Stromal cell of bone marrow (primary cell): ENCODE data around the gene GSAP.
"Not testable (repeated sequence)": the region's sequence is repeated elsewhere in the genome, so short reads cannot be mapped to it uniquely, and the experiment has no call there.

Experiments used
- DNase-seq: peaks from one replicate; pipeline ENCODE4 v3.0.0-alpha.2; 2012; ENCODE audit warnings: low read depth

Gene GSAP

DNA sequence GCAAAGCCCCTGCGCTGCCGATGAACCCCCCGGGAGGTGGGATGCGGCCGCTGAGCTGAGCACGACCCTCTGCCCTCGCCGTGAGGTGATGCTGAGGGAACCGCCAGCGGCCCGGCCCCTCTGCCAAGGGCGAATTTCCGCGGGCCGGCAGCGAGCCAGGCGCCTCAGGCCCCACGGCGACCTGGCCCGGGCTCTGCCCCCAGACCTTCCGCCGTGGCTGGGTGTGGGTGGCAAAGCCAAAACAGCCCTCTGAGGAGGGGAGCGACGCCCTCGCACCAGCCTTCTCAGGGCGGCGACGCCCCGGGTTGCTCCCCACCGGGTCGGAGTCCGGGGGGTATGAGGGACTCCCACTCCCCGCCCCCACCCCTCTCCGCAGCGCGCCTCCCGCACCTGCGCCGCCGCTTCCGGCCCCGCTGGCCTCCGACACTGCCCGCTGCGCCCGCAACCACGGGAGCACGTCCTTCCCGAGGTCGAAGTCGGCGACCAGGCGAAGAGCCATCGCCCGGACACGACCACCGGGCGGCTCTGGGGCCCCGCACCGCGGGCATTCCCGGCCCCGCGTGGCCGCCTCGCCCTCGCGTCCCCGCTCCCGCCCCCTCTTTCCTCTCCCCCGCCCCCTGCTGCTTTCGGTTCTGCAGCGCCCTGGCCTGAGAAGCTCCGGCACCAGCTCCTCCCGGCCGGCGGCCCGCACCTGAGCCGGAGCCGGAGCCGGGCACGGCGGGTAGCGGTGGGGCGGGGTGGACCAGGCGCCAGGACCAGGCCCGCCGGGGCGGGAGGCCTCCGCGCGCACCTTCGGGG is at the start of gene GSAP:
GSAP (minus strand) TSS at position 527 of the 798 bp plus-strand sequence; CDS start at position 499, 28 bp downstream.
- DNase-seq, result no peak

DNA sequence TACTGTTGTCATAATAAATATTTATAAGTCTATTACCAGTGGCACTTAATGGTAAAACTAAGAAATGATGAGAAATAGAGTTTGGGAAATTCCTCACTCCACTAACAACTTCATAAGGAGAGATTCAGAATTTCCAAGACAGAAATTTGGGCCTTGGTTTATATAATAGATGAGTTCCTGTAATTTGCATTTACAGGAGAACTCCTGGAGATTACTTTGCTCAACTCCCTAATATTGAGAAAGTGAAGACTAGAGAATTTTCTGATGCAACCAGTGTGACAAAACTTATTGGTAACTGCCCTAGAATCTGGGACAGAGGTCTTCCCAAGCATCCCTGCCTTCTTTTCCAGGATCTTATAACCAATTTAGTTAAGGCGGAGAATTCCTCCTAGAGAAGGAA is 49.1 kb upstream of the GSAP start:
- no peak for DNase-seq

DNA sequence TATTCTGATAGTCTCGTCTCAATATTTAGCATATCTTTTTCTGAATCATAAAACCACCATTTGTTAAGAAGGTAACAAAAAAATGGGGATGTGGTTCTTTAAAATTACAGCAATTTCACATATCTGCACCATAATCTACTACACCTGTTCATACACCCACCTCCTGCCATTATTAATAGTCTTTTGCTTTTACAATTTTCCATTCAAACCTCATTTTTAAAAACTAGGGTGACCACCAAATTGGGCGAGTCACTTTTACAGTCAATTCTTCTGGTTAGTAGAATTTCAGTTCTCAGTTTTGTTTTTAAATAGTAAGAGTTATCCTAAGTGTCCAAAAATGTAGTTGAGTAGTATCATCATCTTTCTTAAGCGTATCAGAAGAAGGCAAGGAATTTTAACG is 48.4 kb upstream of the GSAP start:
- DNase-seq, result no peak

DNA sequence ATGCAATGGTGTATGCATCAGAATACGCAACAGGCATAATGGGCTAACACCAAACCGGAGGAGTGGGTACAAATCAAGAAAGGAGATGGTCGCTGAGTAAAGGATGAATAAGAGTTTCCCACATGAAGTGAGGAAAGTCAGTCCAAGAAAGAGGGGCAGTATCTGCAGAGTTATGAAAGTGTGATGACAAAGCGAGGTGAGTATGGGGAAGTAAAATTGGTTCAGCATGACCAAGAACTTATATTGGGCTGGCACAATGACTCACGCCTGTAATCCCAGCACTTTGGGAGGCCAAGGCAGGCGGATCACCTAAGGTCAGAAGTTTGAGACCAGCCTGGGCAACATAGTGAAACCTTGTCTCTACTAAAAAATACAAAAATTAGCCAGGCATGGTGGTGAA is 47.5 kb upstream of the GSAP start:
- peak; percentile 45 for DNase-seq

DNA sequence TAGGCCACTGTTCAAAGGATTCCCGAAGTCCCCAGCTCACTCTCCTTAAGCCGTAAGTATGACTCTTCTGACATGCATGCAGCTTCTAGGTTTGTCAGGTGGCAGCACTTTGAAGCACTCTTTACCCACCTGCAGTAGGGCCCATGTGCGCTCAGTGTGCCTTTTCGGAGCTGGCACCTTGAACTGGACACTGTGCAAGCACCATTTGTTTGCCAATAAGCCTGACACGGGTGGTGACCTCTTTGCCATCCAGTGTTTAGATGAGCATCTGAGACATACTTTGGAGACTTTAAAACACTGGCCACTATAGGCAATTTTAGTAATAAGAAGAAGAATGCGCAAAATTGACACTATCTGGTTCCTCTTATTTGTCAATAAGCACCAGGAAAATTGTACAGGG is 45.7 kb upstream of the GSAP start:
- no peak for DNase-seq

DNA sequence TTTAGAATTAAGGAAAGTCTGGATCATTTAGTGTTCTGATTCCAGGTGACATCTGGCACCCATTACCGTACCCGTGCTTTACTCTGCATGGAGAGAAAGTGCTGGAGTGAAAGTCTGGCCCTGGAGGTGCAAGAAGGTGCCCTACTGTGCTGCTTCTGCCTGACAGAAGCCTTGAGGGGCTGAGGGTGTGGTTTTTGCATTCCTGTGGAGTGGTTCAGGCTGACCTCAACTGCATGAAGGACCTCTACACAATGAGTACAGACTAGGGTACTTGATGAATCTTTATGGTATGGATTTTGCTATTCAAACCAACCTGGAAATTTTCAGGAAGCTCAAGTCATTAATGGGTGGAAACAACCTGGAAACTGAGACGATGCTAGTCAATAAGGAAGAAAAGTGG is 45.1 kb upstream of the GSAP start:
- no peak for DNase-seq

DNA sequence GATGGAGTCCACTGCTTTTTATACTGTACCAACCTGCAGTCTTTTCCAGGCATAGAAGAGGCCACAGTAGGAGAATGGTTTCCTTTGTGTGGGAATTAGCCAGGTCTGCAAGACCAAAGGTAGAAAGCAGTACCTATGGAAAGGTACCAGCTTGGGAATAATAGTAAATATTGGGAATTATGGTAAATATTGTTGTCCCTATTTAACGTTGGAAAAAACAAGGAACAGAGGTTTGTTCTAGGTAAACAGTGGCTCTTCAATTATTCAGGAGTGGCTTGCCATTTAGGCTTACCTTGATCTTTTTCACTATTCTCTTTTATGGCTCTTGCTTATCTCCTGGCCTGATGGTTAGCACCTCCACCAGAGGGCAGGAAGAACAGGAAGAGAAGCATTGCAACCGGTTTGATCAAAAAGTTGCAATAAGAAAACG is 43.9 kb upstream of the GSAP start:
- no peak for DNase-seq

GRCh38 chr7:77459311-77459726 is 43.2 kb upstream of the GSAP start:
- DNase-seq, result no peak

DNA sequence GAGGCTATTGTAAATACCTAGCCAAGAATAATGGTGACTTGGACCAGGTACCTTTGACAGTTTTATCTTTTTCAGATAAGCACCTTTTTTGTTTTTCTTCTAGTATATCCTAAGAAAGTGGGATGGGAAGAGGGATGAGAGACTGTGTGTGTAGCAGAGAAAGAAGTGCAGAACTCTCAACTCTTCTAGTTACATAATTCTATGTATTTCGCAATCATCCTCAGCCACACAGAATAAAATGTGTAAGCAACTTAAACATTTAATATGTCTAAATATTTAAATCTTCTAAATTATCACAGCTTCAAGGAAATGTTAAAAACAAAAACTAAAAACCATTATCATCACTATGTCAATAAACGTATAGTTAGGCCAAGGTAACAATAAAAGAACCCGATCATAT is 42.6 kb upstream of the GSAP start:
- no peak for DNase-seq

DNA sequence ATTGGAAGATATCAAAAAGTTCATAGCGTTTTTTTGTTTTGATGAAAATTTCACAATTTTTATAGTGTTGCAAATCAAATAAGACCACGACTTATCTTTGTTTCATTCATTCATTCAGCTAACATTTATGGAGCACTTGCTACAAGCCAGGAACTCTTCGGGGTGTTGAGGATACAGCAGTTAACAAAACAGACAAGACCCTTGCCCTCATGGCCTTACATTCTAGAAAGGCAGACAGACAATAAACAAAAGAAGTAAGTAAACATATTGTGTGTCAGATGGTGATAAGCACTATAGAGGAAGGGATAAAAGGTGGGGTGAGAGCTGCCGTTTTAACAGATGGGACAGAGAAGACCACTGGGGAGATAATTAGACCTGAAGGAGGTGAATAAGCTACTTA is 41.6 kb upstream of the GSAP start:
- no peak for DNase-seq

DNA sequence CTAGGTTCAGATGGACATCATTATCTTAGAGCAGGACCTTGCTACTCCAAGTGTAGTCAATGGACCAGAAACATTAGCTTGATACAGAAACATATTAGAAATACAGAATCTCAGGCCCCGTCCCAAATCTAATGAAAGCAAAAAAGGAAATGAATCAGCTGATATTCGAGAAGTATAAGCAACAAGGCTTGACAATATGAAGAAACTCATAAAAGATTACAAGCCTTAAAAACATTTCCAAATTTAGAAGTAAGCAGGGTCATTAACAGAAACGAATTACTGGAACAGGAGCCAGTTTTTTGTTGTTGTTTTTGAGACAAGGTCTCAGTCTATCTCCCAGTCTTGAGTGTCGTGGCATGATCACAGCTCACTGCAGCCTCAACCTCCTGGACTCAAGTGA is 40.5 kb upstream of the GSAP start:
- no peak for DNase-seq

- peak; percentile 91 for DNase-seq
Observed at GRCh38 chr7:77455321-77455720, 39.2 kb upstream of the GSAP start.

GRCh38 chr7:77454802-77455201 is 38.7 kb upstream of the GSAP start:
- no peak for DNase-seq

GRCh38 chr7:77453531-77453930 is 37.4 kb upstream of the GSAP start:
- peak; percentile 61 for DNase-seq

DNA sequence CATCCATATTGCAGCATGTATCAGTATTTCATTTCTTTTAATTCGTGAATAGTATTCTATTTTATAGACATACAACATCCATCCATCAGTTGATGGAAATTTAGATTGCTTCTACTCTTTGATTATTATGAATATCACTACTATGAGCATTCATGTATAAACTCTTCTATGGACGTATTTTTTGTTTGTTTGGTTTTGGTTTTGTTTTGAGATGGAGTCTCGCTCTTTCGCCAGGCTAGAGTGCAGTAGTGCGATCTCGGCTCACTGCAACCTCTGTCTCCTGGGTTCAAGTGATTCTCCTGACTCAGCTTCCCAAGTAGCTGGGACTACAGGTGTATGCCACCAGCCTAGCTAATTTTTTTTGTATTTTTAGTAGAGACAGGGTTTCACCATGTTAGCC is 35.8 kb upstream of the GSAP start:
- not testable (repeated sequence) for DNase-seq

GRCh38 chr7:77450613-77451012 is 34.5 kb upstream of the GSAP start:
- no peak for DNase-seq

GRCh38 chr7:77450054-77450453 is 33.9 kb upstream of the GSAP start:
- DNase-seq, result no peak

GRCh38 chr7:77447616-77448015 is 31.5 kb upstream of the GSAP start:
- no peak for DNase-seq

DNA sequence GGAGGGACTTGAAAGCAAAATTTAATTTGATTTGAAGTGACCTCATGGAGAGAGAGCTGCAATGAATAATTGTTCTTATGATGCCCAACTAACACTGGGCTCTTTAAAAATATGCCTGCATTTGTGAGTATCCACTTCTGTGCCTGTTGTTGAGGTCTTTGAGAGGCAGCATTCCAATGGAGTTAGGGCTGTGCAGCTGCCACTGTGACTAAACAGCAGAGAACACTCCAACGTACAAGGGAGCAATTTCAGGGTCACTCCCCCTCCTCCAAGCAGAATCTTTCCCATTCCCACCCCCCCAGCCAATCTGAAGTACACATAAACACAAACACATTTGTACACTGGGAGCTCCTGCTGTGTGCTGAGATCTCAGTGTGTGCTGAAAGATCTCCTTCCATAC is 28.0 kb upstream of the GSAP start:
- DNase-seq, result no peak

DNA sequence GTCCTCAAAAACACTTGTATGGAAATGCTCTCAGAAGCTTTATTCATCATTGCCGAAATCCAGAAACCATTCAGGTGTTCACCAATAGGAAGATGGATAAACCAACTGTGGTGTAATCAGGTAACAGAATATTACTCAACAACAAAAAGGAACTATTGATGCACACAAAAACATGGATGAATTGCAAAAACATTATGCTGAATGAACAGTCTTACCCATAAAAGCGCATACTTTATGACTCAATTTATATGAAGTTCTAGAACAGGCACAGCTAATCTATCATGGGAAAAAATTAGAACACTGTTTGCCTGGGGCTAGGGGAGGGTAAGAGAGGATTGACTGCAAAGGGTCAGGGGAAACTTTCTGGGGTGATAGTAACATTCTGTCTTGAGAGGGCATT is 26.9 kb upstream of the GSAP start:
- DNase-seq, result no peak

GRCh38 chr7:77442636-77443035 is 26.5 kb upstream of the GSAP start:
- DNase-seq, result no peak

- DNase-seq, result no peak
Observed at GRCh38 chr7:77441046-77441445, 24.9 kb upstream of the GSAP start.

- DNase-seq, result no peak
Observed at GRCh38 chr7:77439572-77439971, 23.4 kb upstream of the GSAP start.

- DNase-seq, result no peak
Observed at GRCh38 chr7:77438131-77438530, 22.0 kb upstream of the GSAP start.
